Urinary bladder (tissue), 4 donors: ENCODE data around the gene MAPK14. TPM values are rescaled to one million over a fixed set of nuclear protein-coding genes. Genes with fewer than 3 reads are reported as not detected.
"Not testable (repeated sequence)": the region's sequence is repeated elsewhere in the genome, so short reads cannot be mapped to it uniquely, and the experiment has no call there.

ENCODE experiments used
- DNase-seq: peaks from one replicate; pipeline ENCODE4 v3.0.0-alpha.2; 2015; ENCODE audit errors: extremely low spot score
- H3K27ac ChIP-seq: one replicate; pipeline ENCODE4 v1.5.1; 2013; ENCODE audit warnings: low read depth, mild to moderate bottlenecking, moderate library complexity
- H3K36me3 ChIP-seq: one replicate; pipeline ENCODE4 v1.6.1; 2013; ENCODE audit warnings: mild to moderate bottlenecking, moderate library complexity; ENCODE audit not compliant: insufficient read depth
- H3K4me1 ChIP-seq: one replicate; pipeline ENCODE4 v1.6.1; 2013; ENCODE audit warnings: mild to moderate bottlenecking, moderate library complexity; ENCODE audit not compliant: insufficient read depth
- H3K4me3 ChIP-seq: one replicate; pipeline ENCODE4 v1.5.1; 2013; ENCODE audit warnings: low read depth, low read length
- WGBS: extraction: QIAGEN DNeasy Blood & Tissue Kit; methylation state at CpG from one replicate; pipeline ENCODE4 v1.1.7; 2013; 5-methylcytosine and 5-hydroxymethylcytosine counted together
- polyA plus RNA-seq: library from polyadenylated mRNA; stranded (reverse); fragments of 200-250 nt; gene quantifications from one replicate; pipeline ENCODE4 v1.2.3, GENCODE V29; 2013
- total RNA-seq: library from RNA; depleted of rRNA; stranded (reverse); fragments of >200 nt; gene quantifications from one replicate; pipeline ENCODE4 v1.2.3, GENCODE V29; 2014
- donor health status: healthy with polysubstance abuse.
- donor health status: healthy.

The MAPK14 gene
- total and polyA plus RNA-seq, 2 donors: 48.8 to 84.1 TPM

GRCh38 chr6:36128793-36129192, 101.2 kb downstream of the MAPK14 start:
- no peak for DNase-seq
- Histone ChIP-seq H3K4me1 (no peaks in the 10 kb centered on the region), H3K27ac (no peak overlapping the region), H3K36me3 (no peaks in the 10 kb centered on the region), H3K4me3 (no peak overlapping the region)
- WGBS: 96% methylated on average over 3 of the region's 3 CpGs

DNA sequence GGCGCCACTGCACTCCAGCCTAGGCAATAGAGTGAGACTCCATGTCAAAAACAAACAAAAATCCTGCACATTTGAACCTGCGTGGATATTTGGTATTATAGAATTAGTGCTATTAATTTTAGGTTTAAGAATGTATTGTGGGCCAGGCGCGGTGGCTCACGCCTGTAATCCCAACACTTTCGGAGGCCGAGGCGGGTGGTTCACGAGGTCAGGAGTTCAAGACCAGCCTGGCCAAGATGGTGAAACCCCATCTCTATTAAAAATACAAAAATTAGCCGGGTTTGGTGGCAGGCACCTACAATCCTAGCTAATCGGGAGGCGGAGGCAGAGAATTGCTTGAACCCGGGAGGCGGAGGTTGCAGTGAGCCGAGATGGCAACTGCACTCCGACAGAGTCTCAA, 101.7 kb downstream of the MAPK14 start:
- H3K4me3 ChIP-seq, DNase-seq, H3K27ac ChIP-seq, H3K4me1 ChIP-seq, H3K36me3 ChIP-seq: not testable (repeated sequence)
- 97% methylated on average over 16 of the region's 16 CpGs for WGBS

DNA sequence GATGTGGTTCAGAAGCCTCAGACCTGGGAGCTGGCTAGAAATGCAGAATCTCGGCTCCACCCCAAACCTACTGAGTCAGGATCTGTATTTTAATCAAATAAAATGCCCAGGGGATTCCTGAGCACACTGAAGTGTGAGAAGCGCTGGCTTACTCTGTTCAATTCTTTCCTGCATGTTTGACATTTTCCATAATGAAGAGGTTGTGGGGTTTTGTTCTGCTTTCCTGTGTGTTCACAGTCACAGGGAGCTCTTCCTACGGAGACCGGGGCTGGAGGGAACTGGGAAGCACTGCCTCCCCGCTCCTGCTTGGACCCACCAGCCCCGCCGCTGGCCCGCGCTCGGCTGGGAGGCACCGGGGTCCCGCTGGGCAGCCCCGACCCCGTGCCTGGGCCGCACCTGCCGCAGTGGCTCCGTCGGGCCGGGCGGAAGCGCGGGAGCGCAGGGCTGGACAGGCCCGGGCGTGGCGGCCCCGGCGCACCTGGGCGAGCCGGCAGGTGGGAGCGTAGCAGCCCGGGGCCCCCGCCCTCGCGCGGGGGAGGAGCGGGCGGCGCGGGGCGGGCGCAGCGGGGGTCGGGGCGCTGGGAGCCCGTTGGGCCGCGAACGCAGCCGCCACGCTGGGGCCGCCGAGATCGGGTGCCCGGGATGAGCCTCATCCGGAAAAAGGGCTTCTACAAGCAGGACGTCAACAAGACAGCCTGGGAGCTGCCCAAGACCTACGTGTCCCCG, 102.5 kb downstream of the MAPK14 start, which contains the start of gene MAPK13:
Gene MAPK13 (plus strand): TSS at position 573 of the 726 bp plus-strand sequence. CDS start 70 bp downstream, at position 643.
- 4% methylated on average over 59 of the region's 59 CpGs for WGBS
- no peak for DNase-seq
- Histone ChIP-seq H3K36me3 (no peaks in the 10 kb centered on the region), H3K4me3 (peak within 1 kb of the TSS; percentile 50), H3K27ac (peak within 1 kb of the TSS; percentile 65), H3K4me1 (no peaks in the 10 kb centered on the region)

DNA sequence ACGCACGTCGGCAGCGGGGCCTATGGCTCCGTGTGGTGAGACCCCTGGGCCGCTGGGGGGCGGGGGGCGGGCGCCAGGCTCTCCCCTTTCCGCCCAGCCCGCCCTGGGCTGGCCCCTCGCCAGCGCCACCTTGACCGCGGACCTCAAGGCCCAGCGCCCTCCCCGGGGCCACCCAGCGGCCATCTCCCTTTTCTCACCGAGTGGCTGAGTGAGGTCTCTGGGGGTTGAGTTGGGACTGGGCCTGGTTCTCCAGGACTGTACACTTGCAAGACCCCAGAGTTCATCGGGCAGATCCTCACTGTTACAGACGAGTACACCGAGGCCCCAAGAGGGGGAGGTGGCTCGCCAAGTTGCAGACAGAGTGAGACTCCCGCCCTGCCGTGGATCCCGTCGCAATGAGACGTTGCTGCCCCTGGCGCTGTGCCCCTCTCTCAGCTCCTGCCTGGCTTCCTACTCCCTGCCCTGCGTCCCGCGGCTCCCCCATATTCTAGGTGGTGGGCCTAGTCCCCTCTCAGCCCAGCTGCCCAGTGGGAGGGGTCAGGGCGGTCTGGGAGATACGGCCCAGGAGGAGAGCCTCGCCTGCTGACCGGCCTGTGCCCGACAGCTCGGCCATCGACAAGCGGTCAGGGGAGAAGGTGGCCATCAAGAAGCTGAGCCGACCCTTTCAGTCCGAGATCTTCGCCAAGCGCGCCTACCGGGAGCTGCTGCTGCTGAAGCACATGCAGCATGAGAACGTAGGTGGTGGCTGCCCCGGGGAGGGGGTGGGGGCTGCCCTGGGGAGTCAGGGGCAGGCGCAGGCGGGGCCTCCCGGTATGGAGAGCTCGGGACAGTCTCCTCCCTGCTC, 103.3 kb downstream of the MAPK14 start:
- peak overlapping the region; percentile 65 for H3K27ac ChIP-seq
- peak overlapping the region; percentile 50 for H3K4me3 ChIP-seq
- H3K36me3 ChIP-seq: no peaks in the 10 kb centered on the region
- no peaks in the 10 kb centered on the region for H3K4me1 ChIP-seq
- DNase-seq: no peak
- 23% methylated on average over 52 of the region's 52 CpGs for WGBS

DNA sequence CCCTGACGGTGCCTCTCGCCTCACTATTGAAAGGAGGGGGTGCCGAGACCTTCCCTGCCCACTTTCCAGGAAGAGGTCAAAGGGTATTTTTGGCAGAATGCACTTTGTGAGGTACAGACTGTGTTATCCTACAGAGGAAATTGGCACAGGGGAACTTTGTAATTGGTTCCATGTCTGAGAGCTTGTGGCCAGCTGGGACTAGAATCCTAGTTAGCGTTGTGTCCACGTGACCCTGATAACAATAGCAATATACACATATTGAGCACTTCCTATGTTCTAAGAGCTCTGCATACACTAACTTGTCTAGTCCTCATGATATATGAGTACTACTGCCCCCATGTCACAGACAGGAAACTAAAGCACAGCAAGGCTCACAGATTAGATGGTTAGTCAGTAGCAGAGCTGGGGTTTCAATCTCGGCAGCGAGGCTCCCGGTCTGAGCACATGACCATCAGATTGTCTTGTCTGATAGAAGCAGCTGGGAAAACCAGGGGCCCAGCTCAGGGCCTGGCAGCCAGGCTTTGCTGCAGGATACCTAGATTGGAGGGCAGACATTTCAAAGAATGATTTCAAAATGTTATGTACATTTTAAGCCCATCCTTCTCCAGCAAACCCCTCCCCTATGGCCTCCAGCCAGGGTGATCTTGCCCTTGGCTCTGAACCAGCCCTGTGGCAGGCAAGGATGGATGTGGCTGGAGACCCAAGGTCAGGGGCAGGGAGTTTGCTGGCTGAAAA, 104.1 kb downstream of the MAPK14 start:
- peak overlapping the region; percentile 65 for H3K27ac ChIP-seq
- WGBS: 35% methylated on average over 8 of the region's 8 CpGs
- no peaks in the 10 kb centered on the region for H3K4me1 ChIP-seq
- no peaks in the 10 kb centered on the region for H3K36me3 ChIP-seq
- no peak for DNase-seq
- H3K4me3 ChIP-seq: peak overlapping the region; percentile 50

DNA sequence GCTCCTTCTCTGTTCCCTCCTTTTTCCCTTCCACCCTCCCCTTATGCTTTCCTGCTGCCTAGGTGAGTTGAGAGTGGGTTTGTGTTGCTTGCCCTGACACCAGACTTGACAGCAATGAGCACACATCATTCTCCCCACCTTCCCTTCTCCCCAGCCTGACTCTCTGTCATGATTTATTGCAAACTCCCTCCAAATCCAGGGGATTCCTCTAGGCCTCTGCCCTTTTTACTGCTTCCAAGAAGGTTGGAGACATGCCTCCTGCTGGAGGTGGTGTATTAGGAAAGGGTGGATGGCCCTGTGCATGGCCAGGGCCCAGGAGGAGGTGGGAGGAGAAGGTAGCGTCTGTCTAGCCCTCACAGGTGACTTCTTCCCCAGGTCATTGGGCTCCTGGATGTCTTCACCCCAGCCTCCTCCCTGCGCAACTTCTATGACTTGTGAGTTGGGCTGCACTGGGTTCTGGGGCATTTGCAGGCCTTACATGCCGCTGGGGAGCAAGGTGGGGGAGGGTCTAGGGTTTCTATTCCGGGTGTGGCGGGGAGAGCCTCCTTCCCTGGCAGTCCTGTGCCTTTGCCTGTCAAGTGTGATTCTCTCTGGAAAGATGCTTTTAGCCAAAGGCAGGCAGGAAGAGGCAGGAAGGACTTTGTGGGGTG, 104.8 kb downstream of the MAPK14 start:
- H3K4me3 ChIP-seq: no peak overlapping the region
- no peak for DNase-seq
- 87% methylated on average over 5 of the region's 5 CpGs for WGBS
- H3K36me3 ChIP-seq: no peaks in the 10 kb centered on the region
- no peak overlapping the region for H3K27ac ChIP-seq
- H3K4me1 ChIP-seq: no peaks in the 10 kb centered on the region

DNA sequence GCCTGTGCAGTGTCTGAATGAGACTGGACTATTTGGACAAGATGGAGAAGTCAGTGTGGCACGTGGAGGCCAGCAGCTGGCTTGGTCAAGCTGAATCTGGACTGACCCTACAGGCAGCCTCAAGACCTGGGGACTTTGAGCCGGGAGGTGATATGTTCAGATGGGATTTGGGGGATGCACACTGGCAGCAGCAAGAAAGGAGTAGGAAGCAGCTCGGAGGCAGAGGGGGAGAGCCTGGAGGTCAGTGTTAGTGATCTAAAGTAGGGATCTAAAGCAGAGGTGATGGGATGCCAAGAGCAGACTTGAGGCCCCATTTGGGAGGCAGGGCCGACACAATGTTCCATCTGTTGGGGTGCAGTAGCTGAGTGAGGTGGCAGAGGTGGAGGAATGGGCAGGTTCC, 105.5 kb downstream of the MAPK14 start:
- Histone ChIP-seq H3K4me1 (no peaks in the 10 kb centered on the region), H3K4me3 (no peak overlapping the region), H3K27ac (no peak overlapping the region), H3K36me3 (no peaks in the 10 kb centered on the region)
- DNase-seq: no peak
- 84% methylated on average over 4 of the region's 4 CpGs for WGBS

DNA sequence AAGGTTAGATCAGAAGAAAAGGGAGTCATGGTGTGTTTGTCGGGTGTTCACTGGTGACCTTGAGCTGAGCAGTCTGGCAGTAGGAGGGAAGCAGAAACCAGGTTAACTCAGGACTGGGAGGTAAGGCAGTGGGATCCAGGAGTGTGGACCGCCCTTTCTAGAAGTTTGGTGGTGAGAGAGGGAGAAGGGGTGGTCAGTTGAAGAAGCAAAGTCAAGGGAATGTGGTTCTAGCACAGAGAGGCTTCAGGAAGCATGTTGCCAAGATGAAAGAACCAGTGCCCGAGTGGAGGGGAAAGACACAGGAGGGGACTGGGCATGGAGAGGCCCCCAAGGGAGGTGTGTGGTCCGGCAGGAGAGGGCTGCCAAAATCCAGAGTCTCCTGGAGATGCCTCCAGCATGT, 106.3 kb downstream of the MAPK14 start:
- no peak for DNase-seq
- Histone ChIP-seq H3K36me3 (no peaks in the 10 kb centered on the region), H3K27ac (no peak overlapping the region), H3K4me1 (no peaks in the 10 kb centered on the region), H3K4me3 (no peak overlapping the region)
- 90% methylated on average over 4 of the region's 4 CpGs for WGBS

GRCh38 chr6:36135053-36135731, 107.6 kb downstream of the MAPK14 start:
- Histone ChIP-seq H3K4me1 (no peaks in the 10 kb centered on the region), H3K36me3 (no peaks in the 10 kb centered on the region), H3K4me3 (no peak overlapping the region), H3K27ac (no peak overlapping the region)
- 91% methylated on average over 13 of the region's 13 CpGs for WGBS
- DNase-seq: no peak

DNA sequence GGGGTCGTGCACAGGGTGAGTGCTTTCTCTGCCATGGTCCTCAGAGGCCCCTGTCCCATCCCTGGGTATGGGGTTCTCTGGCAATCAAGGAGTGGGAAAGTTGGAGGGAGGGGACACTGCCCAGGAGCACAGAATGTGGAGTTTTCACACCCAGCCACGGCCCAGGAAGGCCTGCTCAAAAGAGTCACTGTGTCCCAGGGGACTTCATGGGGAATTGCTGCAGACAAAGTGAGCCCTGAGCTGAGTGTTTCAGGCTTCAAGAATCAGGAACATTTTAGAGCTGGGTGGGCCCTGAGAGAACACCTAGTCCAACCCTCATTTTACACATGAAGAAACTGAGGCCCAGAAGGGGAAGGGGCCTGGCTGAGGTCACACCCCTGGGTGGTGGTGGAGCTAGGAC, 108.4 kb downstream of the MAPK14 start:
- H3K27ac ChIP-seq: no peak overlapping the region
- no peaks in the 10 kb centered on the region for H3K36me3 ChIP-seq
- 87% methylated on average over 2 of the region's 2 CpGs for WGBS
- no peaks in the 10 kb centered on the region for H3K4me1 ChIP-seq
- no peak for DNase-seq
- no peak overlapping the region for H3K4me3 ChIP-seq

GRCh38 chr6:36136551-36136950, 108.9 kb downstream of the MAPK14 start:
- Histone ChIP-seq H3K4me1 (no peaks in the 10 kb centered on the region), H3K27ac (no peak overlapping the region), H3K4me3 (no peak overlapping the region), H3K36me3 (no peaks in the 10 kb centered on the region)
- DNase-seq: no peak
- 92% methylated on average over 12 of the region's 12 CpGs for WGBS

GRCh38 chr6:36138667-36139066, 111.1 kb downstream of the MAPK14 start:
- Histone ChIP-seq H3K4me1 (no peaks in the 10 kb centered on the region), H3K4me3 (no peak overlapping the region), H3K27ac (no peak overlapping the region), H3K36me3 (no peaks in the 10 kb centered on the region)
- no peak for DNase-seq
- 88% methylated on average over 15 of the region's 15 CpGs for WGBS

DNA sequence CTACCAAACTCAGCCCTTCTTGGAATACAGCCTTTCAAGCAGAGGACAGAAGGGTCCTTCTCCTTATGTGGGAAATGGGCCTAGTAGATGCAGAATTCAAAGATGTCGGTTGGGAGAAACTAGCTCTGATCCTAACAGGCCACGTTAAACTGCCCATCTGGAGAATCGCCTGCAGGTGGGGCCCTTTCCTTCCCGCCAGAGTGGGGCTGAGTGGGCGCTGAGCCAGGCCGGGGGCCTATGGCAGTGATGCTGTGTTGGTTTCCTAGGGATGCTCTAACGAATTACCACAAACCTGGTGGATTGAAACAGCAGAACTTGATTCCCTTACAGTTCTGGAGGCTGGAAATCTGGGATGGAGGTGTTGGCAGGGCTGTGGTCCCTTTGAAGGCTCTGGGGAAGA, 111.8 kb downstream of the MAPK14 start:
- WGBS: 59% methylated on average over 7 of the region's 7 CpGs

More for the DNA sequence above, 111.8 kb downstream of the MAPK14 start:
- no peak for DNase-seq
- H3K27ac ChIP-seq: no peak overlapping the region
- H3K36me3 ChIP-seq: no peaks in the 10 kb centered on the region
- H3K4me1 ChIP-seq: no peaks in the 10 kb centered on the region
- H3K4me3 ChIP-seq: no peak overlapping the region
